ENCODE measurements around the gene MCUB.
"Not testable (repeated sequence)": the region's sequence is repeated elsewhere in the genome, so short reads cannot be mapped to it uniquely, and the experiment has no call there.

MCUB gene

GRCh38 chr4:109572154-109572553, 12.1 kb downstream of the MCUB start:
- H4K20me1 ChIP-seq: peaks cover 0 to 51% (median 4%) of the 10 kb centered on the region in 11 experiments; a peak in 10 of 22 replicates
- H3K9ac ChIP-seq: no peak overlapping the region
- no peak for TF ChIP-seq Cebpa-rat (IDR thresholded peaks at IDR 0.05)
- H3K9me3 ChIP-seq (replicated peaks in 1 of 11): peaks cover 0 to 5% (median 0%) of the 10 kb centered on the region in 11 experiments; a peak in 1 of 22 replicates
- no peaks in the 10 kb centered on the region for H3K27me3 ChIP-seq
- H3K4me1 ChIP-seq: peaks cover 22 to 38% (median 31%) of the 10 kb centered on the region in 10 experiments
- H3K4me3 ChIP-seq: no peak overlapping the region
- H3K27ac ChIP-seq: no peak overlapping the region
- H3K4me2 ChIP-seq: no peak overlapping the region
- H3K36me3 ChIP-seq: peaks cover 0 to 14% (median 0%) of the 10 kb centered on the region in 11 experiments; a peak in 1 of 22 replicates

GRCh38 chr4:109574443-109574850, 14.4 kb downstream of the MCUB start:
- Histone ChIP-seq H3K36me3 (0 out of 22 replicates have a peak, but pooled peaks cover 0 to 15% (median 0%) of the 10 kb centered on the region in 11 experiments), H3K27ac (no peak overlapping the region; a peak in 2 of 22 replicates), H3K27me3 (no peaks in the 10 kb centered on the region), H3K9ac (peak overlapping the region in 1 of 11 experiments; percentile 29; a peak in 2 of 22 replicates), H3K4me3 (no peak overlapping the region), H3K4me2 (peak overlapping the region; percentile 44 to 66 (median 62)), H3K9me3 (replicated peaks in 1 of 11) (peaks cover 0 to 5% (median 0%) of the 10 kb centered on the region in 11 experiments; a peak in 1 of 22 replicates), H4K20me1 (peaks cover 0 to 59% (median 4%) of the 10 kb centered on the region in 11 experiments; a peak in 10 of 22 replicates), H3K4me1 (peaks cover 22 to 39% (median 31%) of the 10 kb centered on the region in 10 experiments)
- no peak for TF ChIP-seq Cebpa-rat (IDR thresholded peaks at IDR 0.05)

- Histone ChIP-seq H3K27me3 (no peaks in the 10 kb centered on the region), H3K9me3 (replicated peaks in 1 of 11) (peaks cover 0 to 9% (median 0%) of the 10 kb centered on the region in 11 experiments; a peak in 2 of 22 replicates), H3K9ac (peak overlapping the region in 1 of 11 experiments; percentile 29; a peak in 2 of 22 replicates), H3K4me3 (no peak overlapping the region), H3K4me1 (peaks cover 22 to 39% (median 31%) of the 10 kb centered on the region in 10 experiments), H3K4me2 (peak overlapping the region; percentile 44 to 66 (median 62)), H4K20me1 (peaks cover 0 to 53% (median 4%) of the 10 kb centered on the region in 11 experiments; a peak in 10 of 22 replicates), H3K27ac (no peak overlapping the region; a peak in 1 of 22 replicates), H3K36me3 (0 out of 22 replicates have a peak, but pooled peaks cover 0 to 16% (median 0%) of the 10 kb centered on the region in 11 experiments)
- no peak for TF ChIP-seq Cebpa-rat (IDR thresholded peaks at IDR 0.05)
These were observed 15.1 kb downstream of the MCUB start for GRCh38 chr4:109574931-109575804.

GRCh38 chr4:109576462-109576861, 16.4 kb downstream of the MCUB start:
- Histone ChIP-seq H3K27me3 (no peaks in the 10 kb centered on the region), H3K4me2 (peak overlapping the region in 10 of 11 experiments; percentile 14 to 64 (median 52); a peak in 20 of 22 replicates), H4K20me1 (peaks cover 0 to 40% (median 4%) of the 10 kb centered on the region in 11 experiments; a peak in 10 of 22 replicates), H3K4me1 (peaks cover 22 to 39% (median 31%) of the 10 kb centered on the region in 10 experiments), H3K36me3 (0 out of 22 replicates have a peak, but pooled peaks cover 0 to 9% (median 0%) of the 10 kb centered on the region in 11 experiments), H3K4me3 (no peak overlapping the region), H3K9me3 (replicated peaks in 1 of 11) (peaks cover 5 to 12% (median 6%) of the 10 kb centered on the region in 11 experiments; a peak in 16 of 22 replicates), H3K27ac (peak overlapping the region in 3 of 11 experiments; percentile 4 to 45 (median 13); a peak in 4 of 22 replicates), H3K9ac (no peak overlapping the region)
- no peak for TF ChIP-seq Cebpa-rat (IDR thresholded peaks at IDR 0.05)

- H3K4me1 ChIP-seq: peaks cover 22 to 41% (median 29%) of the 10 kb centered on the region in 10 experiments
- H3K4me3 ChIP-seq: no peak overlapping the region
- H3K27ac ChIP-seq: no peak overlapping the region
- no peak overlapping the region for H3K4me2 ChIP-seq
- H3K9me3 ChIP-seq (replicated peaks in 1 of 11): peaks cover 10 to 20% (median 14%) of the 10 kb centered on the region in 11 experiments; a peak in 20 of 22 replicates
- peaks cover 0 to 37% (median 4%) of the 10 kb centered on the region in 11 experiments; a peak in 9 of 22 replicates for H4K20me1 ChIP-seq
- H3K9ac ChIP-seq: no peak overlapping the region
- 0 out of 22 replicates have a peak, but pooled peaks cover 0 to 9% (median 0%) of the 10 kb centered on the region in 11 experiments for H3K36me3 ChIP-seq
- no peaks in the 10 kb centered on the region for H3K27me3 ChIP-seq
- no peak for TF ChIP-seq Cebpa-rat (IDR thresholded peaks at IDR 0.05)
These were observed 18.8 kb downstream of the MCUB start for GRCh38 chr4:109578846-109579245.

- Histone ChIP-seq H3K9me3 (replicated peaks in 1 of 11) (peaks cover 10 to 20% (median 14%) of the 10 kb centered on the region in 11 experiments; a peak in 20 of 22 replicates), H3K4me1 (peaks cover 10 to 30% (median 20%) of the 10 kb centered on the region in 10 experiments), H4K20me1 (peaks cover 0 to 32% (median 0%) of the 10 kb centered on the region in 11 experiments; a peak in 8 of 22 replicates)
- H3K27me3 ChIP-seq, H3K36me3 ChIP-seq, H3K9ac ChIP-seq, H3K27ac ChIP-seq, H3K4me3 ChIP-seq, H3K4me2 ChIP-seq: not testable (repeated sequence)
These were observed 20.0 kb downstream of the MCUB start for GRCh38 chr4:109579997-109580396.

GRCh38 chr4:109588176-109588575, 28.1 kb downstream of the MCUB start:
- H3K27me3 ChIP-seq: no peaks in the 10 kb centered on the region
- H3K4me3 ChIP-seq: no peak overlapping the region
- TF ChIP-seq Cebpa-rat (IDR thresholded peaks at IDR 0.05): no peak
- H3K9ac ChIP-seq: no peak overlapping the region
- H3K4me2 ChIP-seq: no peak overlapping the region
- H3K27ac ChIP-seq: no peak overlapping the region
- H3K4me1 ChIP-seq: peaks cover 0 to 8% (median 6%) of the 10 kb centered on the region in 10 experiments; a peak in 12 of 20 replicates
- peaks cover 0 to 5% (median 0%) of the 10 kb centered on the region in 11 experiments; a peak in 1 of 22 replicates for H3K36me3 ChIP-seq
- H4K20me1 ChIP-seq: peaks cover 0 to 45% (median 0%) of the 10 kb centered on the region in 11 experiments; a peak in 4 of 22 replicates
- H3K9me3 ChIP-seq (replicated peaks in 1 of 11): peaks cover 0 to 12% (median 7%) of the 10 kb centered on the region in 11 experiments; a peak in 13 of 22 replicates

- Histone ChIP-seq H3K9ac (no peak overlapping the region), H3K36me3 (peaks cover 0 to 6% (median 0%) of the 10 kb centered on the region in 11 experiments; a peak in 2 of 22 replicates), H4K20me1 (peaks cover 0 to 46% (median 0%) of the 10 kb centered on the region in 11 experiments; a peak in 4 of 22 replicates), H3K4me1 (peaks cover 0 to 8% (median 3%) of the 10 kb centered on the region in 10 experiments; a peak in 8 of 20 replicates), H3K4me3 (no peak overlapping the region), H3K4me2 (no peak overlapping the region), H3K9me3 (replicated peaks in 1 of 11) (peaks cover 0 to 12% (median 7%) of the 10 kb centered on the region in 11 experiments; a peak in 12 of 22 replicates), H3K27me3 (no peaks in the 10 kb centered on the region), H3K27ac (no peak overlapping the region)
- TF ChIP-seq Cebpa-rat (IDR thresholded peaks at IDR 0.05): no peak
These were observed 29.1 kb downstream of the MCUB start for GRCh38 chr4:109589119-109589518.

Measured in BLaER1 treated with 17β-estradiol and CSF1 and Interleukin-3, amounts not matched to agents 10 nM and 100 nM (cell line).